ENCODE measurements around the gene SSBP1.
A peak's percentile ranks its signal among the peaks of the same experiment; 100 is the strongest.
"Not testable (repeated sequence)": the region's sequence is repeated elsewhere in the genome, so short reads cannot be mapped to it uniquely, and the experiment has no call there.

SSBP1 gene, protein sequence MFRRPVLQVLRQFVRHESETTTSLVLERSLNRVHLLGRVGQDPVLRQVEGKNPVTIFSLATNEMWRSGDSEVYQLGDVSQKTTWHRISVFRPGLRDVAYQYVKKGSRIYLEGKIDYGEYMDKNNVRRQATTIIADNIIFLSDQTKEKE

DNA sequence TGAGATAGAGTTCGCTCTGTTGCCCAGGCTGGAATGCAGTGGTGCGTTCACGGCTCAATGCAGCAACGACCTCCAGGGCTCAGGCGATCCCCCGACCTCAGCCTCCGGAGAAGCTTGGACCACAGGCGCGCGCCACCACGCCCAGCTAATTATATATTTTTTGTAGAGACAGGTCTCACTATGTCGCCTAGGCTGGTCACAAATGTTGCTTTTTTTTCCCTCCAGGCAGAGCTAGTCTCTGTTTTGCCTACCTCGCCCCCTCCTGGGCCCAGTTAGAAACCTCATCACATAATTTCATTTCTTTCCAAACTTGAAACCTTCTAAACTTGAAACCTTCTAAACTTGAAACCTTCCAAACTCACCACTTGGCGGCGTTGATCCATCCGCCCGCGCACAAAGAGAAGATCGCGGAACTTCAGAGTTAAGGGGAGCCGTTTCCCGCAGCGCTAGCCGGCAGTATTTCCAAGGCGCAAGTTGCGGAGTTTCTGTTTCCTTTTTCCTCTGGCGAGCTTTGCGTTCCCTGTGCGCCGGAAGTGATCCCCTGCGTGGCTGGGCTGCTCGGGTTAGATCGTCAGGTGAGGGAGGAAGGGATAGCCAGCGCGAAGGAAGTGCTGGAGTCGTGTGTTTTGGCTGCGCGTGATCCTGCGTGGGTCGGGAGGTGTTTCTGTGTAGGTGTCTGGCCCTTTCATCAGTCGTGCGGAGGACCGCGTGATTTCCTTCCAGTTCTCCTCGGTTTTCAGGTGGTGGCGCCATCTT, at the start of gene SSBP1:
Gene SSBP1, plus strand, starts transcription at position 523 of the 756 bp plus-strand sequence. CDS start 809 bp downstream, outside the sequence.
- DNase-seq (ENCODE audit: low read depth), result peak; percentile 95

DNA sequence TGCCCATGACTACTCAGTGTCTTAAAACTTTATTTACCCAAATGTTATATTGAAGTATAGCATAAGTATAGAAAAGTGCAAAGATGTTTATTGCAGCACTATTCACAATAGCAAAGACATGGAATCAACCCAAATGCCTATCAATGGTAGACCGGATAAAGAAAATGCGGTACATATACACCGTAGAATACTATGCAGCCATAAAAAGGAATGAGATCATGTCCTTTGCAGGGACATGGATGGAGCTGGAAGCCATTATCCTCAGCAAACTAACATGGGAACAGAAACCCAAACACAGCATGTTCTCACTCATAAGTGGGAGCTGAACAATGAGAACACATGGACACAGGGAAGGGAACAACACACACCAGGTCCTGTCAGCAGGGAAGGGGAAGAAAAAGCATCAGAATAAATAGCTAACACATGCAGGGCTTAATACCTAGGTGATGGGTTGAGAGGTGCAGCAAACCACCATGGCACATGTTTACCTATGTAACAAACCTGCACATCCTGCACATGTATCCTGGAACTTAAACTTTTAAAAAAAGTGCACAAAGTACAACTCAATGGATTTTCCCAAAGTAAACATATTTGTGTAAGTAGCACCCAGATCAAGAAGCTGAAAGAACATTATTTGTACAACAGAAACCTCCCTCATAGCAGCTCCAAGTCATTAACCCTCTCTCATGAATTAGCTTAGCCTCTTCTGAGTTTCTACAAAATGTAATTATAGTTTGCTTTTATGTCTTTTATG, 48.9 kb upstream of the SSBP1 start:
- not testable (repeated sequence) for DNase-seq (ENCODE audit: low read depth)

DNA sequence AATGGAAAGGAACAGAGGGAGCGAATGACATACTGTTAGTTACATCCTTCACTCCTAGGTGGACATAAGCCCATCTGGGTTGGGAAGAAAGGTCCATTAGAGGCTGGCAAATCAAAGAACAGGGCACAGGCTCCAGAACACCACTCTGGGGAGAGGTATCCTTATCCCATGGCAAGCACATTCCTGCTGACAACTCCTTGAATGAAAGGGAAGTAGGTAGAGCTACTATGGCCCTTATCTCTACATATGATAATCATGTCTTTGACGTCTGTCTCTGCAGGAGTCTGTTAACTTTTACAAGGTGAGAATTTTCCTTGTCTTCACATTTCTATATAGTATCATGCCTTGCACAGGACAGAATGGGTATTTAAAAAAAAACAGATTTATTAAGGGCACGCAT, 46.6 kb upstream of the SSBP1 start:
- no peak for DNase-seq (ENCODE audit: low read depth)

DNA sequence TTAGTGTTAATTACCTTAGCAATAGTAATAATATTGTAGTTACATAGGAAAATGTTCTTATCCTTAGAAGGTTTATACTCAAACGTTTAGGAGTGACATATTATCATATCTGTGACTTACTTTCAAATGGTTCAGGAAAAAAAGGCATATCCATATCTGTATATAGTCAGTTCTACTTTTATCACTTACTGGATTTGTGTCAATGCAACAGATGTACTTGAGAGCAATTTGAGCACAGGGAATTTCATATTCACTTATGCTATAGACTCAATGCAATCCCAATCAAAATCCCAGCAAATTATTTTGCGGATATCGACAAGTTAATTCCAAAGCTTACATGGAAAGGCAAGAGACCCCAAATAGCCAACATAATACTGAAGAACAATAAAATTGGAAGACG, 46.2 kb upstream of the SSBP1 start:
- DNase-seq (ENCODE audit: low read depth), result no peak

DNA sequence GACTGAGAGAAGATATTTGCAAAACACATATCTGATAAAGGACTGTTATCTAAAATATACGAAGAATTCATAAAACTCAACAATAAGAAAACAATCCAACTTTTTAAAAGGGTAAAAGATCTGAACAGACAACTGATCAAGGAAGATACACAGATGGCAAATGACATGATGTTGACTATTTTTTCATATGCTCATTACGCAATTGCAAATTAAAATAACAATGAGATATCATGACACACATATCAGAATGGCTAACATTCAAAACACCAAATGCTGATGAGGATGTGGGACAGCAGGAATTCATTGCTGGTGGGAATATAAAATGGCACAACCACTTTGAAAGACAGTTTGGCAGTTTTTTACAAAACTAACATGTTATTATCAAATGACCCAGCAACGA, 45.1 kb upstream of the SSBP1 start:
- DNase-seq (ENCODE audit: low read depth), result no peak

DNA sequence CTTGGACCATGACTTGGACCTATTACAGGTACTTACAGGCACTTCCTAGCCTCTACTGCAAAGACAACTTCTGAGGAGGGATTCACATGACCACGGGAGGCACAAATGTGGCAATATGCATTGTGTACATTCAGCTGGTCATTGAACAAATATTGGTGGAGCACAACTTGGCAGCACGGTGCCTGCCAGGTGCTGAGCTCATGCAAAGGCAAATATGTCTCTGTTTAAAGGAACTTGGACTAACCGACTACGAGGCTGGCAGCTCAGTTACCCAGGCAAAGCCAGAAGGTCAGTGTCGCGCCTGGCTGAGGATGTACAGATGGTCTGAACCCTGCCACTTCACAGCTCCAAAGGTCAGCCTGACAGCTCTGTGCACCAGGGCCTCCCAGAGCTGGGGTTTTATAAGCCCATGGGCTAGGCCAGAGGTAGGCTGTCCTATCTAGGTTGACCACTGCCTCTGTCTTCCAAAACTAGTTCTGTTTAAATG, 42.3 kb upstream of the SSBP1 start:
- no peak for DNase-seq (ENCODE audit: low read depth)

DNA sequence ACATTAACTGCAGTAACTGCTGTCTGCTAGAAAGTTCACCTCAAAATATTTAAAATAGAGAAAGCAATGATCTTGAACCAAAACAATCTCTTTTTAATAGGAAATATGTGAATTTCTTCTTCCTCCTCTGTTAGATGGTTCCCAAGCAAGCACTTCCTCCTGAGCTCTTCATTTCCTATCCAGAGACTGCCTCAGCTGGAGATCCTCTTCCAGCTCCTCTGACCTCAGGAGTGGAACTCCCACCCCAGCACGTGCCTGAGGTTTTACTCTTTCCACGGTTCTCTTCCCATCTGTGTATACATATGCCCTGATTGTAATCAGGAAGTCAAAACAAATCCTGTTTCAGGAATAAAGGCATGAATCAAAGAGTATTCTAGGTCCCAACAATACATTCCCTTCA, 41.8 kb upstream of the SSBP1 start:
- DNase-seq (ENCODE audit: low read depth), result no peak

DNA sequence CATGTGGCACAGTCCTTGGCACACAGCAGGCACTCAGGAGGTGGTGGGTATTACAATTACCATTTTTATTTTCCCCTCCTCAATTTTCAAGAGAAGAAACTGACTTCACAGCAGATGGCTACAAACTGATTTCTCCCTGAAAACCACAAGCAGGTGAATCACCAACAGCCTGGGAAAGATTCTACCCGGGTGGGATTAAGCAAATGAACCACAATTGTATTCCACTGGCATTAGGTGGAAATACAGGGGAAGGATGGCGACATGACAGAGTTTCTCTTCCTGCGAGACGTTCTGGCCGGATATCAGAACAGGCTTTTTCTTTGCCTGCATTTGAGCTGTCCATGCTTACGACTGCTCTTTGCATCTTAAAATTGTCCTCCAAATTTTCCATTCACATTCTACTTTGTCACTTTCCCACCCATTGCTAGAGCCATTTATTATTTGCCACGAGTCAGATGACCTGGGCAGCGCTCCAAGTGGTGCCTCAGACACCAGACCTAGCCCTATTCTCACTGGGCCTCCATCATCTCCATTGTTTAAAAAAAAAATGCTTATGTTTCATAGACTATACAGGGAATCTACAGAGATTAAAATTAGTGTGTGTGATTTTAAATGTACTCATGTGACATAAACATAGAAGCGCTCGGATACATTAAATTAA, 40.8 kb upstream of the SSBP1 start:
- no peak for DNase-seq (ENCODE audit: low read depth)

DNA sequence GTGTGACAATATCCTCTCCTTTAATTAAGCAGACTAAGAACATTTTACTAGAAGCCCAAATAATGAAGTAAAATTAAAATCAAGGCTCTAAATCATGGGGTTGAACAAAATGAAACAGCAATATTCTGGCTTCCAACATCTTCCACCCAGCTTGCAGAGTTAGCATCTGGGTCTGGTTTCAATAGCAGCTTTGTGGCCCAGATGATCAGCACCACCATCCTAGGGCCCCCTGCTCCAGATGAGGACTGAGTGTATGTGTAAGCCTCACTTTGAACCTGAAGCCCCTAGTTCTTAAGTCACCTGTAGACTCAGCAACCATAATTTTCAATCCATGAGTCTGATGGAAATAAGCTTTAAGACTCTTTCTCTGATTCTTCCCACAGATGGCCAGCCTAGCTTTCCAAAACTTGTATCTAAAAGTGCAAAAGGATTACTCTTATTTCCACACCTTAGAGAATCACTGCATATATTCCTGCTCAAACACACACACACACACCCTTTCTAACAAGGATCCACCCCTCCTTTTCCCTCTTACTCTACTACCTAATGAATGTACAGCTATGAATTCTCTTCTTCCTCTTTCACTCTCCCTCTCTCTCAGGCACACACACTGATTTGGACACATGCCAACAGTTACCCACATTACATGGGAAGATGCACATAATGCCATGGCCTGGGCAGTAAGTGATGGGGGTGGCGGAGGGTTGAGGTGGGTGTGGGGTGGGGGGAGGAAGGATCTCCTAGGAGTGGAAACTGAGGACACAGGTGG, 39.7 kb upstream of the SSBP1 start:
- no peak for DNase-seq (ENCODE audit: low read depth)

DNA sequence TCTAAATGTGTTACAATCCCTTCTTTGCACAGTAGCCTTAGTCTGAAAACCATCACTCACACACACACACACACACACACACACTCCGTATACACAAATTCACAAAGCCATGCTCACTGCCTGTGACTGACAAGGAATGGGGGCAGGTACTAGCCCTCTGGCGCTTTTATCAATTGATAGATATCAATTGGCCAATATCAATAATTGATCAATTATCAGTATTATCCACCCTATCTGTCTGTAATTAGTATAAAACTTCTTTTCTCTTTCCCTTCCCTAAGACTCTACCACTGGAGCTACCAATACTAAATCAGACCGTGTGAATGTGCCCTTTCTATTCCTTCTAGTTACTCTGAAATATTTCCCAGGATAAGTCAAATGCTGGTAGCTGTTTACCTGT, 38.3 kb upstream of the SSBP1 start:
- no peak for DNase-seq (ENCODE audit: low read depth)

DNA sequence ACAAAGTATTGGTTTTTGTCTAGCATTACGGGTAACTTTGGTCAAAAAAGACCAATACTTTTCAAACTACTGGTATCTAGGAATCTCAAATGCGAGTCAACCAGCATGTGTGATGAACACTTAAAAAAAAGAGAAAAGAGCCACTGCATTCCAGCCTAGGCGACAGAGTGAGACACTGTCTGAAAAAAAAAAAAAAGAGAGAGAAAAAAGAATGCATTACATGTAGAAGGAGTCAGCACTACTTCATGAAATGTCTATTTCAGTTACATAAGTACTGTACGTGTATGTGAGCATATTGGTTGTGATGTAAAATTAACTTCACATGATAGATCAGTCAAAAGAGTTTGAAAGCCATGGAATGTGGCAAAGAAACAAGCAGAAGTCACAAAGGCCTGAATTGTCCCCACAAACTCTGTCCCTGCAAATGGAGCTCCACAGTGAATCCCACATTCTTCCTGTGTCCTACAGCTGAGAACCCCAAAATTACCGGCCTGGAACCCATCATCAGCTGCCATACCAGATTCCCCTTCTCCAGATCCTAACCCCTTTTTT, 37.8 kb upstream of the SSBP1 start:
- DNase-seq (ENCODE audit: low read depth), result no peak

DNA sequence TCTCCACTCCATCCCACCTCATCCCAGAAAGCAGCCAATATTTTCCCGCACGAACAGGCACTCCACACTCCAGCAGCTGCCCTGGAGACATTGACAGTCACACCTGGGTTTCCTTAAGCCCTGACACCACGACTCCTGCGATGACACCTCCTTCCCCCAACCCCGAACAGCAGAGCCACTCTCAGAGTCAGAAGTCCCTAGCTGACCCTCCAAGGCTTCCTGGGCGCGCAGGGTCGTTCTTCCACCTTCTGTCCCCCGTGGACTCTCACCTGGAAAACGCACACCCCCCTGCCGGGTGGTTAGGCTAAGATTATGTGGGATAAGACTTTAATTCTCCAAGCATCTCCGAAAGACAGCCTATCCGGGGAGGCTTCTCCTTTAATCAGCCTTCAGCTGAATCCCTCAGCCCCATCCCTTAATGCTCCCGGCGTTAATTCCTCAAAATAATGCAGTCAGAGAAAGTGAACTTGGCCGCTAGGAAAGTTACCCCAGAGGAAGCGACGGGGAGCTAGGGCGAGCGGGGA, 37.2 kb upstream of the SSBP1 start:
- DNase-seq (ENCODE audit: low read depth), result no peak

DNA sequence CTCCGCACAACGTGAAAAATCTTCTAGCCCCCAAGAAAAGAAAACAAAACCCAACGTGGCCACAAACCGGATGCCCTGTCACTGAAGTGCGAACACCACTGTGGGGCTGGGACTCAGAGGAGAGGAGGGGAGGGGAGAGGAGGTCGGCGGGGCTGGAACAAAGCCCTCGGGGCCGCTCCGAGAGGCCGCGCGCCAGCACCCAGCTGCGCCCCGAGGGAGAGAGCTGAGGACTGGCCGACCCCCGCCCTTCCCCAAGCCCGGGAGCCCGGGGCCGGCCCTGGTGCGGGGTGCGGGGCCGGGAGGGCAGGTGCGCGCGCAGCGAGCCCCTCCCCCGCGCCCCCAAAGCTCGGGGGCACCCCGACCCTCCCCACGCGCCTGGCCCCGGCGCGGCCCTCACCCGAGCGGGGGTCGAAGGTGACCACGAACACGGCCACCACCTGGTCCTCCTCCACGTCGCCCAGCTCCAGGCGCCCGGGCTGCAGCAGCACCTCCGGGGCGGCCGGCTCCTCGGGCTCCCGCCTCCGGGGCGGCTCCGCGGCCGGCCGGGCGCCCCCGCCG, 36.6 kb upstream of the SSBP1 start:
- DNase-seq (ENCODE audit: low read depth), result no peak

DNA sequence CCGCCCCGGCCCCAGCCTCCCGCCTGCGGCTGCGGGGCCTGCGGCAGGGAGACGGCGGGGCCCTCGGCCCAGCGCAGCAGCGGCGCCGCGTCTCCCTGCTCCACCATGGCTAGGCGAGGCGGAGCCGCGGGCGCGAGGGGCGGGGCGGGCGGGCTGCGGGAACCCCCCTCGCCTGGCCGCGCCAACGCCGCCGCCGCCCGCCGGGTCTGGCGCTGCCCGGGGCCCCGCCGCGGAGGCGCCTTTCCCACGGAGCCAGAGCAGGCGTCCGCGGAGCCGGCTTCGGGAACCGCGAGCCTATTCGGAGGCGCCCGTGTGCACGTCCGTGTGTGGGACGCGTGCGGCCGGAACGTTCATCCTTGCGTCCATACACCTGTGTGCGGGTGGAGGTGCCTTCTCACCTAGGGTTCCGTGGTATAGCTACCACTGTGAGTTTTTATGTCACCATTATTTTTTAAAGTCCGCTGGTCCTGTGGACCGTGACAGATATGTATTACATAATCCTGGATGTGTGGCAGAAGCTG, 36.1 kb upstream of the SSBP1 start, which contains the start of gene DENND11:
Gene DENND11, minus strand, starts transcription at position 120 of the 521 bp plus-strand sequence. Its CDS starts 13 bp downstream, at position 107.
- no peak for DNase-seq (ENCODE audit: low read depth)

DNA sequence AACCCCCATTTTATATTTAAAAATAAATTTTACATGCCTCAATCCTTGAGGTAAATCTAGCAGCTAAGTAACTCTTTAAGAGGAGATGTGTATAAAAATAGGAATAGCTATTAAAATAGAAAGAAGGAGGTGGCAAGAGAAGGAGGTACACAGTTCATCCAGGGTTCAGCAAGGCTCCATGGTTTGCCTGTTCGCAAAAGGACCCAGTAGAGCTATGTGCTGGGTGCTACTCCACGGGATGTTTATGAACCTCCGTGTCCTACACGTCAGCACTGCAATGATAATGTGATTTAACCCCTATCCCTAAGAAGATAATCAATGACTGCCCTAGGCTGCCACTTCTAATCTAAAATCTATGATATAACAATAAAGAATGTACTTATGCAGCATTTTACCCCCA, 35.3 kb upstream of the SSBP1 start:
- DNase-seq (ENCODE audit: low read depth), result no peak

DNA sequence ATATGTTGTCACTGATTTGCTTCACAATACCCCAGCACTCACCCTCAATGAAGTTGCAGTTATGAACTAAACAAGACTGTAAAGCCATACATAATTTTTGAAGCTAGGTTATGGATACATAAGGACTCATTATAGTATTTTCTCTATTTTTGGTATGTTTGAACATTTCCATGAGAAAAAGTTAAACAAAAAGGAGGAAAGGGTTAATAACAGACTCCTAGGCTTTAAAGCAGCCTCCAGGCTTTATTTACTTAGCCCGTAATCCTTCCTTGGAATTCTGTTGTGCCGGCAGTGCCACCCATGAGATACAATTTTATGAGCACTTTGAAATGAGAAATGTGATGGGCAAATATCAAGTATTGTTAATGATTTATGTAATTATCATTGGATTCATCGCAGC, 34.0 kb upstream of the SSBP1 start:
- no peak for DNase-seq (ENCODE audit: low read depth)

DNA sequence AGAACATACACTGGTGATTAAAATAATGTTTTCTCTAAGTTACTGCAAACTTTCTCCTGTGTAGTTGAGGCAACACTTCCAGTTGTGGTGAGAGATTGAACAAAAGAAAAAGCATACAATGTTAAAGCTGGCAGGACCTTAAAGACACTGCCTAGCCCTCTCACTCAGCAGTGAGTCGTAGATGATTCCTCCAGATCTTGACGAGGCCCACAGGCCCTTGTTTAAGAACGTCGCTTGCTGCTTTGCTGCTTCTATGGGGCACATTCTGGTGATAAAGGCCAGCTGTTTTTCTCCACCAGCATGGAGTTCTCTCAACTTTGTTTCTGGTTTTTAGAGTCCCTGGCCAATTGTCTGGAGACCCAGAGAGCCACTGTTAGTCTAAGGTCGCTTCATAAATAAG, 33.4 kb upstream of the SSBP1 start:
- DNase-seq (ENCODE audit: low read depth), result no peak

DNA sequence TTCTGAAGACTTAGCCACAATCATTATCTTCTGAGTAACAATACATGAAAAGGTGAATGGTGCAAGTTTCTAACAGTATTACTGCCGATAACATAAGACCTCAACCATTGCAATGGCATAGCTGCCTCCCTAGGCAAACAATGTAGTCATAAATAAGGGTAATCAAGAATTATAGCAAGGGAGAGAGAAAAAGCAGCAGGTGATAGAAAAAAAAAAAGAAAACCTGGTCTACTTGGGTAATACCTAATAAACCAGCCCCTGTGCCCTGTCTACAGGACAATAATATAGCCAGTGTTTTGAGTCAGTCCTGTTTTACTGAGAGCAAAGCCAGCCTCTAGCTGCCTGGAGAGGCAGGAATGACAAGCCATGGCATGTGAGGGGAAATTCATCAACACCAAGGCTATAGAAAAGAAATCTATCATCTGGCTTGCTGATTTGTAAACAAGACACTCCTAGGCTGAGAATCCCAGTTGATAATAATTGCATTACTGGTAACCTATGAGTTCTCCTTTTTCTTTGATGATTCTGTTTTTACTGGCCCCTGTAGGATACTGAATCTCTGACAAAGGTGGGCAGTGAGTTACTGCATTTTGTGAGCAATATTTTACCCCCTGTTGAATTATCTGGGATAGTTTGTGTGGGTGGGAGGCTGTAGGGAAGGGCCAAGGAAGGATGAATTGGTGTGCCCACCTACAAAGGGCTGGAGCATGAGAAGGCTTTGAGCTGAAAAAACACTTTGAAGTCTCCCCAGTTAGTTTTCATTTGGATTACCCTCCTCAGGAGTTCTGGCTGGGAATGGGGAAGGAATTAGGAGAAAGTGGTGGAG, 31.7 kb upstream of the SSBP1 start:
- no peak for DNase-seq (ENCODE audit: low read depth)

DNA sequence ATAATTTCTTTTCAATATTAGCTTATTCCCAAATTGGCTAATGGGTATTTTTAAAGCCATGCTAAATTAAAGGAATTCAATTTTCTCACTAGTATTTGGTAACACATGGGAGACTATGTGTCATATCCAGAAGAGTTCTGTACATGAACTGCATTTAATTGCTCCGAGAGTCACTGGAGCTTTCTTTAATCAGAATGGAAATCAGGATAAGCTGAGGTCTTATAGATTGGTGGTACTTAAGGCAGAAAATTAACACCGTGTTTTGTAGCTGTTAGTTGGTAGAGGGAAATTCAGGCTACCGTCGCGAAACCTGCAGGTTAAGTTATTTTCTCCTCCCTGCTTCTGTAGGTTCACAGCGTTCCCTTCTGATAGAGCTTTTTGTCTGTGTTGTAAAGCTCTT, 29.8 kb upstream of the SSBP1 start, which contains the start of gene WEE2:
Gene WEE2, plus strand, starts transcription at position 3 of the 400 bp plus-strand sequence. CDS start 406 bp downstream, outside the sequence.
- DNase-seq (ENCODE audit: low read depth), result no peak

All from stromal cell of bone marrow (primary cell).